ENCODE measurements around the gene XAF1.
"Not testable (repeated sequence)": the region's sequence is repeated elsewhere in the genome, so short reads cannot be mapped to it uniquely, and the experiment has no call there.

The XAF1 gene

DNA sequence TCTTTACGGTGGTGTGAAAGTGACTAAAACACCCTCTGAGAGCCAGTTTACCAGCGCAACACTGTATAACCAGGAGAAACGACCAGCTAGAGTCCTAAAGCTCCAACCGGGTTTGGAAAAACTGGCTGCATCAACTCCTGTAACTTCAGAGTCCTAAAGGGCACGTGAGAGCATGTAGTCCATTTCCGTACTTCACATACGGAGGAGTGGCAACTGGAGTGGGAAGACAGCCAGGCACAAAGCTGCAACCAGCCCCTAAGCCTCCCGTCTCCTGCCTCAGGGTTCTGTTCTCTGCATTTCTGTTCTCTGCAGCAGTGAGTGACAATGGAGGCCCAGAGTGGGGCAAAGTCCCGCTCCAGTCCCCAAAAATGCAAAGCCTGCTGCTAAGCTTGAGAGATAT lies 56.4 kb downstream of the XAF1 start:
- no peak for DNase-seq

DNA sequence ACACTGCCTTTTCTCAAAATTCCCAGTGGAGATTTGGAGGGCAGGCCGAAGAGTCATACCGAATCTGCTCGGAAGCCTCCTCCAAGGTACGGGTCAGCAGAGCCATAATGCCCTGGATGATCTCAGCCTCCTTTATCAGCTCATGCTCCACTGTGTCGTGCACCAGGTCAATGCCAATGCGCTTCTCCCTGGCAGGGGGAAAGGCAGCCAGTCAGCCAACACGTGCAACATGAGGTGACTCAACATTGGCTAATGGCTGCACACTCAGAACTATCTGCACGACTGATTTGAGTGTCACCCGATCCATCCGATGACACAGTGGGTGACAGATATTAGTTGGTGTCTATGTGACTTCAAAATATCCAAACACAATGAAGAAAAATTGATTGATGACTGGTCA lies 59.9 kb downstream of the XAF1 start:
- no peak for DNase-seq

GRCh38 chr17:6816368-6816767 lies 60.5 kb downstream of the XAF1 start:
- not testable (repeated sequence) for DNase-seq

DNA sequence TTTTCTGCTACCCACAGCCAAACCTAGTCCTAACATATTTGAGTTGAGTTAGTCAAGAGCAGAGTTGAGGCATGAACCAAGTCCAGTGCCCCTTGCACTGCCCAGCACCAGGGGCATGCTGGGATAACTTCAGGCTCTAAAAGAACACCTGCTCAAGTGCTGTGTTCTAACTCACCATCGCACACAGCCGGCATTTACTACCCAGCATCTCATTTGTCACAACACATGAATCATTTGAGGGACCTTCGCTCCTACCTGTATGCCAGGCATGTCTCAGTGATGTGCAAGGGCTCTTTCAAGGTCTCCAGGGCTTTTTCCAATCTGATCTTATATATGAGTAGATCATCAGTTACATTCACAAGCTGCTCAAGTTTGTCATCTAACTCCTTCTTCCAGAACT lies 63.1 kb downstream of the XAF1 start:
- DNase-seq: no peak

- no peak for DNase-seq
Observed at GRCh38 chr17:6823011-6823442, 67.2 kb downstream of the XAF1 start.

All from left hindlimb (tissue), 1 donor.